KMS-11 (cell line): ENCODE data around the gene ARHGEF37.

Experiments used
- H2AFZ ChIP-seq: fragments of 200-600 bp; sonication (generic); 2 replicates; pipeline ENCODE4 v1.6.1; 2016; ENCODE audit warnings: antibody characterized with exemption, mixed run types, low read depth
- H3K27ac ChIP-seq: fragments of 200-600 bp; sonication (generic); 2 replicates; pipeline ENCODE4 v1.6.1; 2016; ENCODE audit warnings: mild to moderate bottlenecking, mixed run types
- H3K27me3 ChIP-seq: fragments of 200-600 bp; sonication (generic); 2 replicates; pipeline ENCODE4 v1.6.1; 2017; ENCODE audit warnings: mild to moderate bottlenecking, low read depth, mixed run types, moderate library complexity; ENCODE audit not compliant: insufficient read depth
- H3K36me3 ChIP-seq: fragments of 200-600 bp; sonication (generic); 2 replicates; pipeline ENCODE4 v1.6.1; 2017; ENCODE audit warnings: mild to moderate bottlenecking, mixed run types; ENCODE audit not compliant: insufficient read depth
- H3K4me1 ChIP-seq: fragments of 200-600 bp; sonication (generic); 2 replicates; pipeline ENCODE4 v1.6.1; 2016; ENCODE audit warnings: mild to moderate bottlenecking, low read depth, mixed run types; ENCODE audit not compliant: poor library complexity, severe bottlenecking
- H3K4me2 ChIP-seq: fragments of 200-600 bp; sonication (generic); 2 replicates; pipeline ENCODE4 v1.7.0; 2016; ENCODE audit warnings: mild to moderate bottlenecking, mixed run types
- H3K4me3 ChIP-seq: fragments of 200-600 bp; sonication (generic); IDR thresholded peaks from 2 replicates; pipeline ENCODE4 v1.6.1; 2017; ENCODE audit warnings: low read depth, low read length, mixed read lengths; ENCODE audit not compliant: insufficient read depth
- H3K79me2 ChIP-seq: fragments of 200-600 bp; sonication (generic); 2 replicates; pipeline ENCODE4 v1.6.1; 2016; ENCODE audit warnings: low read depth, mixed run types; ENCODE audit not compliant: insufficient read depth
- H3K9ac ChIP-seq: fragments of 200-600 bp; sonication (generic); 2 replicates; pipeline ENCODE4 v1.6.1; 2016; ENCODE audit warnings: mild to moderate bottlenecking, mixed run types
- H4K20me1 ChIP-seq: fragments of 200-600 bp; sonication (generic); 2 replicates; pipeline ENCODE4 v1.6.1; 2016; ENCODE audit warnings: mild to moderate bottlenecking, mixed run types; ENCODE audit not compliant: insufficient read depth
- TF ChIP-seq, protein P1 (sequence below): fragments of 200-600 bp; sonication (generic); conservative IDR thresholded peaks from 2 replicates; pipeline ENCODE4 v1.6.1; 2017; ENCODE audit warnings: low read depth, mild to moderate bottlenecking, antibody characterized with exemption, low read length, moderate library complexity, mixed read lengths

ARHGEF37 gene

DNA sequence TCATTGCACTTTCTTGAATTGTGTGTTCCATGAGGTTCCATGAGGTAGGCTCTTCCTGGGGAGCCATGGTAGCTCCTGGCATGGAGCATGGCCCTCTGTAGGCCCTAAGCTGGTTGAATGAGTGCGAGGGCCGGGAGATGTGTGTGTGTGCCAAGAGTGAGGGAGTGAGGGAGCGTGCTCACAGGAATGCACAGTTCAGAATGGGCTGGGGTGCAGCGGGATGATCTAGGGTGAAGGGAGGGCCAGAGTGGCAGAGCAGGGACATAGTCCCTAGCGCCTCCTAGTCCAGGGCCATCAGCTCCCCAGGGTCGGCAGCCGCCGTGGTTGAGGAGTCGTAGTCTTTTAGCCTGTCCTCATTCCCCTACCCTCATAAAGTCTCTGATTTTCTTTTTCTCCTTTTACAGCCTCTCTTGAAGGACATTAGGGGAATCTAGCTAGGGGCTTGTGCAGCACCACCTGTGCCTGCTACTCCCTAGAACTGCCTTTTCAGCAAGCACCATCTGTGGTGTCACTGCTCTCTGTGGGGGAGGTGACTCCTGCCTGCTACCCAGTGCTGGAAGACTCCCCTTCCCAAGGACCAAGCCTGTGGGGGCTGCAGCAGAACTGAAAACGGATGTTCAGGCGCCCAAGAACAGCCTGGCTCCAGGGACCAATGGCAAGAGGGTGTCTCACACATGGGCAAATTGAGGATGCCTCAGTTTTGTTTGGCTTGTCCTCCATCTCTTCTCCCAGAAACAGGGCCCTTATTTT lies 83.5 kb downstream of the ARHGEF37 start:
- H3K9ac ChIP-seq: no peak overlapping the region
- H3K79me2 ChIP-seq: no peaks in the 10 kb centered on the region
- no peaks in the 10 kb centered on the region for H3K36me3 ChIP-seq
- no peak overlapping the region for H3K27ac ChIP-seq
- H2AFZ ChIP-seq: no peak overlapping the region; the same call in 1 of the 2 replicates
- no peaks in the 10 kb centered on the region for H4K20me1 ChIP-seq
- H3K27me3 ChIP-seq: no peaks in the 10 kb centered on the region
- H3K4me3 ChIP-seq: no peak overlapping the region
- no peaks in the 10 kb centered on the region for H3K4me1 ChIP-seq
- TF ChIP-seq, protein P1, sequence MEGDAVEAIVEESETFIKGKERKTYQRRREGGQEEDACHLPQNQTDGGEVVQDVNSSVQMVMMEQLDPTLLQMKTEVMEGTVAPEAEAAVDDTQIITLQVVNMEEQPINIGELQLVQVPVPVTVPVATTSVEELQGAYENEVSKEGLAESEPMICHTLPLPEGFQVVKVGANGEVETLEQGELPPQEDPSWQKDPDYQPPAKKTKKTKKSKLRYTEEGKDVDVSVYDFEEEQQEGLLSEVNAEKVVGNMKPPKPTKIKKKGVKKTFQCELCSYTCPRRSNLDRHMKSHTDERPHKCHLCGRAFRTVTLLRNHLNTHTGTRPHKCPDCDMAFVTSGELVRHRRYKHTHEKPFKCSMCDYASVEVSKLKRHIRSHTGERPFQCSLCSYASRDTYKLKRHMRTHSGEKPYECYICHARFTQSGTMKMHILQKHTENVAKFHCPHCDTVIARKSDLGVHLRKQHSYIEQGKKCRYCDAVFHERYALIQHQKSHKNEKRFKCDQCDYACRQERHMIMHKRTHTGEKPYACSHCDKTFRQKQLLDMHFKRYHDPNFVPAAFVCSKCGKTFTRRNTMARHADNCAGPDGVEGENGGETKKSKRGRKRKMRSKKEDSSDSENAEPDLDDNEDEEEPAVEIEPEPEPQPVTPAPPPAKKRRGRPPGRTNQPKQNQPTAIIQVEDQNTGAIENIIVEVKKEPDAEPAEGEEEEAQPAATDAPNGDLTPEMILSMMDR: no peak
- H3K4me2 ChIP-seq: no peak overlapping the region

DNA sequence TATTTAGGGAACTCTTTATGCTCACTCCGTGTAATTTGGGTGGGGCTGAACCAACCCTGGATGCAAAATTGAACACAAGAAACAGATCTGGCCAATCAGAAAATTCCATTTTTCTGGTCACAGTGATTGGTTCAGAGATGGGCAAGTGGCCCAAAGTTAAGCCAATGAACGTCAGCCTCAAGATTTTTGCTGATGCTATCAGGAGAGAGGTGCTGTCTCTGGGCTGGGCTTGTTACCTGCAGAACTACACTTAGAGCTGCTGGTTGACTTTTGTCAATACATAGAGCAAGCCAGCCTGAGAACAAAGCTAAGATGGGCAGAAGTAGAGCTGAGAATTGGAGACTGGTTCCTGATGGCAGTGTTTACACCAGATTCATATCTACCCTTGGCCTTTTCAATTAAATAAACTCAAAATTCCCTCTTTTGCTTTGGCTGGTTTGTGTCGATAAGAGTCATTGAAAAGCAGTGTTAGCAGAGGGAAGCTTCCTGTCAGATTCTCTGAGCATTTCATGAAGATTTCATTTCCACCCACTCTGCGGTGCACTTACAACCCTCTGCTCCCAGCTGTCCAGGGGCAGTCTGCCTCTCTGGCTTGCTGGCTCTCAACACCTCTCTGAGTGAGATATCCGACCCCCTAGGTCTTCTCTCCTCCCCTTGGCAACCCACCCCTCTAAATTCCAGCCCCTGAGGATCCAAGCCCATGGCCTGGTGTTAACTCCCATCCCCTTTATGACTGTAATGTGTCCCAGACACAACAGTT lies 84.3 kb downstream of the ARHGEF37 start:
- no peaks in the 10 kb centered on the region for H3K27me3 ChIP-seq
- H3K4me3 ChIP-seq: no peak overlapping the region
- H2AFZ ChIP-seq: no peak overlapping the region; the same call in 1 of the 2 replicates
- H3K9ac ChIP-seq: no peak overlapping the region
- H3K27ac ChIP-seq: no peak overlapping the region
- H3K4me2 ChIP-seq: no peak overlapping the region
- H4K20me1 ChIP-seq: no peaks in the 10 kb centered on the region
- no peaks in the 10 kb centered on the region for H3K79me2 ChIP-seq
- no peaks in the 10 kb centered on the region for H3K36me3 ChIP-seq
- TF ChIP-seq, protein P1: no peak
- H3K4me1 ChIP-seq: no peaks in the 10 kb centered on the region

DNA sequence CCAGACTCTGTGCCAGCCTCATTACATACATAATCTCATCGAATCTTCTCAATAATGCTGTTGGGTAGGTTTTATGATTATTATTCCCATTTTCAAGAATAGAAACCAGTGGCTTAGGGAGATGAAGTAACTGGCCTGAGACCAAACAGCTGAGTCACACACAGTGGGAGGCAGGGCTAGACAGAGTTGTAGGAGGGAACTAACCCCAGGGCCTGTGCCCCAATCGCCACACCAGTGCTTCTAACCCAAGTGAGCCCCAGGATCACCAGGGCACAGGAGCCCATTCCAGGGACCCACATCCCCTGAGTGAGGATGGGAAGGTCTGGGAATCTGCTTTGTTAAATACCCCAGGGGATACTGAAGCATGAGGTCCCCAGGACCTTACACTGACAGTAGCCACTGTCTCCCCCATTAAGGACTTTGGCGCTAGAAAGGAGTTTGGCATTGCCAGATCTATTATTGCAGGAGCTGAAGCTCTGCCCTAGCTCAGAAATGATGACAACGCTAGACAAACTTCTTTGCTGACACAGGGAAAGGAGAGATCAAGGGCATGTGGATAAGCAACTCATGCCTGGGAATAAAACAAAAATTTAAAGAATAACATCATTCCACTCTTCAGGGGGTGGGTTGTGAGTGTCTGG lies 85.0 kb downstream of the ARHGEF37 start:
- TF ChIP-seq, protein P1: no peak
- no peaks in the 10 kb centered on the region for H3K36me3 ChIP-seq
- H3K27me3 ChIP-seq: no peaks in the 10 kb centered on the region
- H3K4me1 ChIP-seq: no peaks in the 10 kb centered on the region
- H3K9ac ChIP-seq: no peak overlapping the region
- no peak overlapping the region for H3K4me3 ChIP-seq
- no peak overlapping the region for H3K27ac ChIP-seq
- H3K79me2 ChIP-seq: no peaks in the 10 kb centered on the region
- H2AFZ ChIP-seq: no peak overlapping the region
- no peak overlapping the region for H3K4me2 ChIP-seq
- H4K20me1 ChIP-seq: no peaks in the 10 kb centered on the region

DNA sequence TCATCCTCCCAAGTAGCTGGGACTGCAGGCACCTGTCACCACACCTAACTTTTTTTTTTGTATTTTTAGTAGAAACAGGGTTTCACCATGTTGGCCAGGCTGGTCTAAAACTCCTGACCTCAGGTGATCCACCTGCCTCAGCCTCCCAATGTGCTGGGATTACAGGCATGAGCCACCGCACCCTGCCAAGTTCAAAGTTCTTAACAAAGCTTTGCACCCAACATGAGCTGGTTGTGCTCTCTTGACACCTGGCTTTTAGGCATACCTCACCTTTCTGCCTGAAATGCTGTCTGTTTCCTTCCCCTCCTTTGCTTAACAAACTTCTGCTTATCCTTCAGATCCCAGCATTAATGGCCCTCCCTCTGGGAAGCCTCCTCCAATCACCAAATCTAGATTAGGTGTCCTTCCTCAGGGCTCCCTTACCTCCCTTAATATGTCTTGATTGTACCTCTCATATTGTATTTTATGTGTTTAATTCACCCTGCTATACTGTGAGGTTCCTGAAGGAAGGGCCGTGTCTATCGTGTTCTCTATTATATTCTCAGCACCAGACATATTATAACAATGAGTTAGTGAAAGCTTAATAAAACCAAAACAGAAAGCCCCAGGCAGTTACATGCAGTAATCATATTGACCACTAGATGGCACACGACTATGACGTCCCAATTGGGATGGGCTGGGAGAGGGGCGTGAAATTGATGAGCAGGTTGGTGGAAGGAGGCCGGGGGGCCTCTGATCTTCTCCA lies 86.0 kb downstream of the ARHGEF37 start:
- Histone ChIP-seq H3K4me3 (no peak overlapping the region), H2AFZ (peak overlapping the region; percentile 29), H3K27ac (no peak overlapping the region), H3K36me3 (no peaks in the 10 kb centered on the region), H3K27me3 (no peaks in the 10 kb centered on the region), H4K20me1 (no peaks in the 10 kb centered on the region), H3K4me1 (no peaks in the 10 kb centered on the region), H3K79me2 (no peaks in the 10 kb centered on the region), H3K9ac (no peak overlapping the region), H3K4me2 (no peak overlapping the region)
- TF ChIP-seq, protein P1: peak; percentile 85
